HG02981 (cell line): ENCODE measurements around the gene CCDC144A.
"Not testable (repeated sequence)": the region's sequence is repeated elsewhere in the genome, so short reads cannot be mapped to it uniquely, and the experiment has no call there.

ENCODE experiments used
- ATAC-seq: cut with Tn5 transposase; IDR thresholded peaks from one replicate; pipeline ENCODE4 v1.9.1; 2021; ENCODE audit warnings: mild to moderate bottlenecking, moderate library complexity; ENCODE audit not compliant: unreplicated experiment

The CCDC144A gene

GRCh38 chr17:16818821-16819683 lies 129.0 kb downstream of the CCDC144A start:
- ATAC-seq: no peak

- no peak for ATAC-seq
Measured at GRCh38 chr17:16820161-16820877, 130.3 kb downstream of the CCDC144A start.

GRCh38 chr17:16820979-16821543 lies 131.0 kb downstream of the CCDC144A start:
- no peak for ATAC-seq

- ATAC-seq: not testable (repeated sequence)
Measured at GRCh38 chr17:16822133-16822532, 132.1 kb downstream of the CCDC144A start.

- not testable (repeated sequence) for ATAC-seq
Measured at GRCh38 chr17:16823768-16824406, 133.8 kb downstream of the CCDC144A start.
